Measurements from ENCODE around the gene GMEB2. TPM values are rescaled to one million over a fixed set of nuclear protein-coding genes. Genes with fewer than 3 reads are reported as not detected.

Gene GMEB2
- total and polyA plus RNA-seq, 10 of the 15 experiments (the other 5 are each of a cell fraction or from before 2014, with no cell fraction given), result 0.08 to 15.1 (median 6.9) TPM

DNA sequence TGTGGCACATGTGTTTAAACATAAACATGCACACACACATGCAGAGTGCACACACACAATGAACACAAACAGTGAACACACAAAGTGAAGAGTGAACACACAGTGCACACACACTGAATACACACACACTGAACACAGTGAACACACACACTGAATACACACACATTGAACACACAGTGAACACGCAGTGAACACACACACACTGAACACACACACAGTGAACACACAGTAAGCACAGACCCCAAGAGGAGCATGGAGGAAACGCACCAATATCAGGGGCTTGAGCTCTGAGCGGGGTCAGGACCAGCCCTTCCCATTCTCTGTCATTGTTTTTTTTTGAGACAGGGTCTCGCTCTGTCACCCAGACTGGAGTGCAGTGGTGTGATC, 35.8 kb downstream of the GMEB2 start:
- no peaks in the 10 kb centered on the region for H3K9me3 ChIP-seq (replicated peaks; ENCODE audit: control insufficient read depth, insufficient read depth, low read length)
- ChIA-PET POLR2A (no interaction called here), RAD21 (ENCODE audit: unreplicated experiment) (no interaction called here), SMC1A (ENCODE audit: uncharacterized antibody, unreplicated experiment) (no interaction called here), CTCF (no interaction called here)
- no peaks in the 10 kb centered on the region for H3K27me3 ChIP-seq (replicated peaks in 1 of 2; ENCODE audit: control insufficient read depth in 2 of 2, insufficient read depth in 2 of 2, low read length in 1 of 2)
- 99% methylated on average over 4 of the region's 4 CpGs for WGBS (ENCODE audit: insufficient coverage, insufficient replicate concordance, low lambda C conversion rate, missing lambda C conversion rate)
- BruUV-seq (replicated peaks), result no TSS peak
- H4K20me1 ChIP-seq (ENCODE audit: control insufficient read depth, insufficient read depth), result no peaks in the 10 kb centered on the region
- H3K79me2 ChIP-seq (ENCODE audit: control insufficient read depth, insufficient read depth, low read length), result no peaks in the 10 kb centered on the region
- no peak overlapping the region for H3K27ac ChIP-seq (ENCODE audit: control insufficient read depth, insufficient read depth)
- H3K4me3 ChIP-seq, result no peak overlapping the region
- no peak overlapping the region for H2AFZ ChIP-seq (ENCODE audit: control insufficient read depth, low read depth, low read length)
- in situ Hi-C loops (cut with MboI), result no loop called here
- H3K9ac ChIP-seq (ENCODE audit: control insufficient read depth, insufficient read depth, low read length), result no peak overlapping the region
- H3K4me2 ChIP-seq (ENCODE audit: control insufficient read depth, insufficient read depth), result no peak overlapping the region
- DNase-seq (ENCODE audit: low read depth, low spot score) (no peak), FAIRE-seq (no peak), ATAC-seq (no peak; the same call in 2 of the 3 replicates)
- peaks cover 4 to 7% of the 10 kb centered on the region in 2 experiments; a peak in 3 of 4 replicates for H3K36me3 ChIP-seq (ENCODE audit: control insufficient read depth in 2 of 2, insufficient read depth in 2 of 2, low read length in 1 of 2)
- no peaks in the 10 kb centered on the region for H3K4me1 ChIP-seq (ENCODE audit: control insufficient read depth, insufficient read depth, low read length)
- intact Hi-C loops (cut with micrococcal nuclease; ENCODE audit: unreplicated experiment), result no loop called here
- TF ChIP-seq RUNX3 (IDR thresholded peaks at IDR 0.05; ENCODE audit: low read length) (no peak), NRF1 (conservative IDR thresholded peaks at IDR 0.05; ENCODE audit: low read depth, low read length) (no peak), HCFC1 (IDR thresholded peaks at IDR 0.05; ENCODE audit: low read length) (no peak), RAD51 (IDR thresholded peaks at IDR 0.05) (no peak), FOXM1 (IDR thresholded peaks at IDR 0.05; ENCODE audit: low read depth, low read length) (no peak), ZZZ3 (IDR thresholded peaks at IDR 0.05; ENCODE audit: control insufficient read depth, insufficient read length, low read depth) (no peak), SMARCA5 (IDR thresholded peaks at IDR 0.05) (no peak), PAX5 (IDR thresholded peaks at IDR 0.05; ENCODE audit: borderline replicate concordance, low read depth, low read length) (no peak), POLR2A (IDR thresholded peaks at IDR 0.05; ENCODE audit: low read depth, low read length) (no peak), BCL11A (IDR thresholded peaks at IDR 0.05; ENCODE audit: low read depth, low read length) (no peak)
- TF ChIP-seq, protein P1, sequence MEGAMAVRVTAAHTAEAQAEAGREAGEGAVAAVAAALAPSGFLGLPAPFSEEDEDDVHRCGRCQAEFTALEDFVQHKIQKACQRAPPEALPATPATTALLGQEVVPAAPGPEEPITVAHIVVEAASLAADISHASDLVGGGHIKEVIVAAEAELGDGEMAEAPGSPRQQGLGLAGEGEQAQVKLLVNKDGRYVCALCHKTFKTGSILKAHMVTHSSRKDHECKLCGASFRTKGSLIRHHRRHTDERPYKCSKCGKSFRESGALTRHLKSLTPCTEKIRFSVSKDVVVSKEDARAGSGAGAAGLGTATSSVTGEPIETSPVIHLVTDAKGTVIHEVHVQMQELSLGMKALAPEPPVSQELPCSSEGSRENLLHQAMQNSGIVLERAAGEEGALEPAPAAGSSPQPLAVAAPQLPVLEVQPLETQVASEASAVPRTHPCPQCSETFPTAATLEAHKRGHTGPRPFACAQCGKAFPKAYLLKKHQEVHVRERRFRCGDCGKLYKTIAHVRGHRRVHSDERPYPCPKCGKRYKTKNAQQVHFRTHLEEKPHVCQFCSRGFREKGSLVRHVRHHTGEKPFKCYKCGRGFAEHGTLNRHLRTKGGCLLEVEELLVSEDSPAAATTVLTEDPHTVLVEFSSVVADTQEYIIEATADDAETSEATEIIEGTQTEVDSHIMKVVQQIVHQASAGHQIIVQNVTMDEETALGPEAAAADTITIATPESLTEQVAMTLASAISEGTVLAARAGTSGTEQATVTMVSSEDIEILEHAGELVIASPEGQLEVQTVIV (IDR thresholded peaks at IDR 0.05; ENCODE audit: borderline replicate concordance, partially characterized antibody), result no peak
- TF ChIP-seq, protein P2, sequence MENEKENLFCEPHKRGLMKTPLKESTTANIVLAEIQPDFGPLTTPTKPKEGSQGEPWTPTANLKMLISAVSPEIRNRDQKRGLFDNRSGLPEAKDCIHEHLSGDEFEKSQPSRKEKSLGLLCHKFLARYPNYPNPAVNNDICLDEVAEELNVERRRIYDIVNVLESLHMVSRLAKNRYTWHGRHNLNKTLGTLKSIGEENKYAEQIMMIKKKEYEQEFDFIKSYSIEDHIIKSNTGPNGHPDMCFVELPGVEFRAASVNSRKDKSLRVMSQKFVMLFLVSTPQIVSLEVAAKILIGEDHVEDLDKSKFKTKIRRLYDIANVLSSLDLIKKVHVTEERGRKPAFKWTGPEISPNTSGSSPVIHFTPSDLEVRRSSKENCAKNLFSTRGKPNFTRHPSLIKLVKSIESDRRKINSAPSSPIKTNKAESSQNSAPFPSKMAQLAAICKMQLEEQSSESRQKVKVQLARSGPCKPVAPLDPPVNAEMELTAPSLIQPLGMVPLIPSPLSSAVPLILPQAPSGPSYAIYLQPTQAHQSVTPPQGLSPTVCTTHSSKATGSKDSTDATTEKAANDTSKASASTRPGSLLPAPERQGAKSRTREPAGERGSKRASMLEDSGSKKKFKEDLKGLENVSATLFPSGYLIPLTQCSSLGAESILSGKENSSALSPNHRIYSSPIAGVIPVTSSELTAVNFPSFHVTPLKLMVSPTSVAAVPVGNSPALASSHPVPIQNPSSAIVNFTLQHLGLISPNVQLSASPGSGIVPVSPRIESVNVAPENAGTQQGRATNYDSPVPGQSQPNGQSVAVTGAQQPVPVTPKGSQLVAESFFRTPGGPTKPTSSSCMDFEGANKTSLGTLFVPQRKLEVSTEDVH (IDR thresholded peaks at IDR 0.05; ENCODE audit: low read depth, partially characterized antibody), result no peak
